NCI-H2107 (cell line): ENCODE measurements around the gene MC2R.

Source experiments
- DNase-seq: peaks from one replicate; lab custom pipeline; 2025; lab: John Stamatoyannopoulos, UW

MC2R gene

DNA sequence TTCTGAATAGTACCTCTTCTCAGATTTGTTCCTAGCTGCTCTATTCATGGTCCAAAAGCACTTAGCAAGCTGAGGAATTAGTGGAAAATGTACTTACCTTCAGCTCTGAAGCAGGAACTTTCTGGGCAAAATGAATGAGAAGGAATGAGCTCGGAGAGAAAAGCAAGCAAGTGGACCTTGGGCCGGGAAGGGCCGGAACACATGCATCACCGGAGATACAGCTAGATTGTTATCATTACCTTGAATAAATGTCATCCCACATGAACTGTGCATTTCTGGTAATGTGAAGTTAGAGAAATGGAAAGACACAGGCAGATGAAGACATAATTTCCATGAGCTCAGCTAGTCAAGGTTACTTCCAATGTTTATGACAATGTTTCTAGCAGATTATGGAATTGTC, at the start of gene MC2R:
Gene MC2R, minus strand, starts transcription at position 146 of the 400 bp plus-strand sequence. CDS start 30,018 bp downstream, outside the sequence.
- no peak for DNase-seq

DNA sequence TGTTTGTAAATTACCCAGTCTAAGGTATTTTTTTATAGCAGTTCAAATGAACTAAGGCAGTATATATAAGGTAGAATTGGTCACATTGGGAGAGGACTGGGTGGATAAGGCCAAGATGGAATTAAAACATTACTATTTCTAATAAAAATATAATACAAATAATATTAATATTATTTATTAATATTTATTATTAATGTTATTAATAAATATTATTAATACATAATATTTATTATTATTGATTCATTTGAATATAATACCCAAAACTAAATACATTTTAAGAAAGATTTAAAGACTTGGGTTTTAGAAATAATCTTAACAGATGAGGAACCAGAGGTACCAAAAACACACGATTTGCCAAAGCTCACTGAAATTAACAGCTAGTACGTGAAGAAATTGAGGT, 30.5 kb upstream of the MC2R start:
- DNase-seq = no peak

DNA sequence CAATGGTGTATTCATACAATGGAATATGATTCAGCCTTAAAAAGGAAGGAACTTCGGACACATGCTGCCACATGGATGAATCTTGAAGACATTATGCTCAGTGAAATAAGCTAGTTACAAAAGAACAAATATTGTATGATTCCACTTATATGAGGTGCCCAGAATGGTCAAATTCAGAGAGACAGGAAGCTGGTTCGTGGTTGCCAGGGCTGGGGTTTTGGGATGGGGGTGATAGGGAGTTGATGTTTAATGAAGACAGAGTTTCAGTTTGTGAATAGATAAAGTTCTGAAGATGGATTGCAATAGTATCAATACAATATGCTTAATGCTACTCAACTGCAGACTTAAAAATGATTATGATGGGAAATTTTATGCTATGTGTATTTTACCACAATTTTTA, 28.0 kb upstream of the MC2R start:
- no peak for DNase-seq

DNA sequence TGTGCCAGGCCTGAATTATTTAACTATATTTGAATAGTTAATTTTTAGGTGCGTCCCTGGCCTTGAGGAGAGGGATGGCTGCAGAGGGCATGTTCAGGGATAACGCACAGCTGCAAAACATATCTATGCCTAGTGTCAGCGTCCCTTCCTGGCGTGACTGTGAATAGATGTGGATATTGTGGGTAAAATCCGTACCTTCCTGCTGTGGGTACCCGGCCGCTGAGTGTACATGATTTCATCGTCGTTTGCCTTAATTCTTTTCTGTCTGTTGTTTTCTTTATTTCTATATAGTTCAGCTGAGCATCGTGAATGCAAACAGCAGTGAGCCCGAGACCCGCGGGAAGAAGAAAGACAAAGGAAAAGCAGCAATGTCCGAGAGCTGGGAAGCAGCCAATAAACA, 25.0 kb upstream of the MC2R start:
- no peak for DNase-seq

DNA sequence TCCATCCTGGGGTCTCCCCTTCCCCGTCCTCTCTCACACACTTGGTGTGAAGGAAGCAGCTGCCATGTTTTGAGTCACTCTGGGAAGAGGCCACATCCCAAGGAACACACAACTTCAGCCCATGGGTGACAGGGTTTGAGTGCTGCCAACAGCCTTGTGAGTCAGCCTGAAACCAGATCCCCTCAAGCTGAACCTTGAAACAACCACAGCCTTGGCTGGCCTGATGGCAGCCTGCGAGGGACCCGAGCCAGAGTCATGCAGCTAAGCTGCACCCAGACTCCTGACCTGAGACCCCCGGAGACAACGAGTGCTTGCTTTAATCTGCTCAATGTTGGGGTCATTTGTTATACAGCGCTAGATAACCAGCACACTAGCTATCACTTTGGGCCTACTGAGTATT, 19.3 kb upstream of the MC2R start:
- no peak for DNase-seq

DNA sequence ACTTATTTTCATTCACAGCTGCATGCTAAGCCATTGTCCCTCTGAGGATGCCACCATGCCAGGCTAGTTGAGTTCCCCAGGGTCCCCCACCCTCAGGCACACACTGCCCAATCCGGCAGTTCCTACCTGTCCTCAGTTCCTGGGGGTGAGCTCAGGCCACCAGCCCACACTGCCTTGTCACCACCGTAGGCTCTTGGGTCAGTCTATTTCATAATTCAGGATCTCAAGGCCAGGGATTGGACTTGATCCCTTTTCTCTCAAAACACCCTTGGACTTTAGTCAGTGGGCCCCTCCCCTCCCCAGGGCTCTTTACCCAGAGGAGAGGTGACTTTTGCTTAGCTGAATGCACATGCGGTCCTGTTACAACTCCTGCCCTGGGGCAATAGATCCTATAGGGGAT, 18.7 kb upstream of the MC2R start:
- DNase-seq = no peak

DNA sequence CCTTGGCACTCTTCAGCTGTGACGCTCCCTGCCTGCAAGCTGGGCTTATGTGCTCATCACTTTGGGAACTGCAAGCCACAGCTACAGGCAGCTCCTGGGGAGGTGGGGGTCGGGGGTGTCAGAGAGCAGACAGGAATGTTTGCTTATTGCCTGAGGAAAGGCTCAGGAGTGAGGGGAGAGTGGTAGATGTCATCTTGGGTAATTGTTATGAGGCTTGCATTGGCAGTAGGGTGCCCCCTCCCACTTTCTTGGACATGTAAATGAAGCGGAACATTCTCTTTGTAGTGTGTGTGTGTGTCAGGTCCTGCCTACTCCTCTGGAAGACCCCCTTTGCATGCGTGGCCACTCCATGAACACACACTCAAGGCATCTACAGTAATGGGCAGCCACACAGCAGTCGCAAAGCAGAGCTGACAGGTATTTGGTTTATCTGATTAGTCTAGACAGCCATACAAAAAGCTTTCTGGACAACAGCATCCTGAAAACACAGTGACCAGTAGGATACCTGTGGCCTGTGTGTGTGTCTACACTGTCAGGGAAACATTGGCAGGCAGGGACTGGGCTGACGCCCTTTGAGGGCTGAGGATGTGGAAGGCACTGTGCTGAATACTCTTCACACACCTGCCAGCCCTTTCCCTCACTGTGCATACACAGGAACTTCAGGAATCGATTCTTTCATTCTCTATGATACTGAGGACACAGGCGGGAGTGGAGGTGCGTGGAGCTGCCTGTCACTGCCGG, 17.1 kb upstream of the MC2R start:
- no peak for DNase-seq

DNA sequence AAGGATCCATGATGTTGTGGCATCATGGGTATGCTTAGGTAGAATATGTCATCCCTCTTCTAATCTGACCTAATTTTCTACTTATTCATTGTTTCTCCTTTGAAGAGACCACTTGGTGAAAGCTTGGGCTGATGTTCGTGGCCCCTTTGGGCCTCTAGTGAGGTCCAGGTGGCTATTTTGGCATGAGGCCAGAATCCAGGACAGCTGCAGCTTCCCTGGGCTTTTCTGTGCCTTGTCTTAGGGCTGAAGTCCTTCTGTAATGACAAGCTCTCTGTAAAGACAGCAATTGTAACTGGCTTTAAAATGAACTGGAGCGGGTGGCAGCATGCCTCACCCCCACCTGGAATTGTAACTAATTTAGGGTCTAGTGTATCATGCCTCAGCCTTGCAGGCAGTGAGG, 15.6 kb upstream of the MC2R start:
- DNase-seq = no peak

DNA sequence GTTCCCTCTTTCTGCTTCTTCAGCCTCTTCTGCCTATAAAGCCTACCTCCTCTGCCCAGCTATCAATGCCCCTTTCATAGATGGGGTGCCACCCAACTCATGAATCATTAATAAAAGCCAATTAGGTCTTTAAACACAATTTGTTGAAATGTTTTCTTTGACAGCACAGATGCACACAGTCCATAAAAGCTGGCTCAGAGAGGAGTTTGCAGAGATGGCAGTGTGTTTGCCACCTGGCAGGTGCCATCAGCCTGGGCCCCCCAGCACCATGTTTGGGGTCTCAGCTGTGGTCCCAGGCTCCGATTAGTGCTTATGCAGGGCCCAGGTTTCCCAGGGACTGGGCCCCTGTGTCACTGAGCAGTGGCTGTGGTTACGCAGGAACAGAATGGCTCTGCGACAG, 7.9 kb upstream of the MC2R start:
- DNase-seq = no peak

DNA sequence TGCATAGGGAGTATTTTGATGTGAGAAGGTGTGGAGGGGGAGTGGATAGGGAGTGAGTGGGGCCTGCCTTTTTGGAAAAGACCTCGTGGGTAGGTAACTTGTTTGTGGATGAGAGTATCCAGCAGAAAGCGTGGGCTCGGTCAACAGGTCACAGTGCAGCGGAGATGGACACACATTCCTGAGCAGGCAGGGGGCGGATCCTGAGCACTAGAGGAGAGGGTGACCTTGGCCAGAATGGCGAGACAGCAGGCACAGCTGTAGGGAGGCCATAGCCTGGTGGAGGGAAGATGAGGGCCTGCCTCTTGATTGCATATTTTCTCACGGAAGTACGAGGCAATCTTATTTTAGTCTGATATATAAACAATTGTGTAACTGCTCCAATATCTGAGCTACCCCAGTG, 3.6 kb upstream of the MC2R start:
- DNase-seq = no peak

DNA sequence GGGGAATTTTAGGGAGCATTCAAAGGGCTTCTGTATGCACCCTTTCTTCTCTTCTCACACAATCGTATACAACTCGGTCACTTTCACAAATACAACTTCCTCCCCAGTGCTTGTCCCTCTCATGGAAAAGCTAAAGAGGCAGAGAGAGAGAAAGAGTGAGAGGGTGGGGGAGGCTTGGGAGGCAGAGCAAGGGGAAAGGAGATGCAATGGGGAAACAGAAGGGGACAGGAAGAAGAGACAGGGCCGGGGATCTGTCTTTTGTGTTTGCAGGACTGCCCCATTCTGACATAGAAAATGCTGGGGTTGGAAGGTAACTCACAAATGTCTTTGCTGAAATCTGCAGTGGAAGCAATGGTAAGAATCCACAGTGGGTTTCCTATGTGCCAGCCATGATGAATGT, 2.1 kb upstream of the MC2R start:
- DNase-seq = no peak

DNA sequence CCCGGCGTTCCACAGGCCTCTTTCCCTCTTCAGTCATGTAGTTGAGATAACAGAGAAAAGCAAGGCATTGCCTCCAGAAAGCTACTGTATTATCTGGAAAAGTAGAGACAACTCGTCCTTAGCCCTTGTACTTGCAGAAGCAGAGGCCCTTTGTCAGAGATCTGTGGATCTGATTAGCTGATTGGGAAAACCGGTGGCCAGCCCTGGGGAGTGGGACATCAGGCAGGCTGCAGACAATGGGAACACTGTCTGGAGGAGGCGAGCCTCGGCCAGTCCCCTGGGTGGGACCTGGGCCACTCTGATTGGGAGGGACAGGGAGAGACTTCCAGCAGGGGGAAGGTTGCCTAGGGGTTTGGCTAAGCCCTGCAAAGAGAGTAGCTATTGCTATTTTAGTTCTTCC, 1.2 kb upstream of the MC2R start:
- no peak for DNase-seq

DNA sequence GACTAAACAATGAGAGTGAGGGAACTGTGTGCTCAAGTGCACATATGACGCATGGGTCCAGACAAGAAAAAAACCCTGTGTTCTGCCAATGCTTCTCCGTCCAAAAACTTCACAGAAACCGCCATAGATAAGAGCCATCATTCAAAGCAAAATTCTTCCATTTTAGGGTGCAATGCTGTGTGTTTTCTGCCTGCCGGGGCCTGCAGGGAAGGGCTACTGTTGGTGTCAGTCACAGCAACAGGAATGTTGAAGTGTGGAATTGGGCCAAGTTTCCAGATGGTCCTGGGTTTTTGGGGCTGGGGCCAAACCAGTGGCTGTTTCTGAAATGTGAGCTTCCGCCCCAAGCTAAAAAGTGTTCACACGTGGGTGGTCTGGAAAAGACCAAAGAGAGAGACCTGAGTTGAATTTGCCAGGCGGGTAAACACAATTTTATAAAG, 677 bp upstream of the MC2R start:
- no peak for DNase-seq

DNA sequence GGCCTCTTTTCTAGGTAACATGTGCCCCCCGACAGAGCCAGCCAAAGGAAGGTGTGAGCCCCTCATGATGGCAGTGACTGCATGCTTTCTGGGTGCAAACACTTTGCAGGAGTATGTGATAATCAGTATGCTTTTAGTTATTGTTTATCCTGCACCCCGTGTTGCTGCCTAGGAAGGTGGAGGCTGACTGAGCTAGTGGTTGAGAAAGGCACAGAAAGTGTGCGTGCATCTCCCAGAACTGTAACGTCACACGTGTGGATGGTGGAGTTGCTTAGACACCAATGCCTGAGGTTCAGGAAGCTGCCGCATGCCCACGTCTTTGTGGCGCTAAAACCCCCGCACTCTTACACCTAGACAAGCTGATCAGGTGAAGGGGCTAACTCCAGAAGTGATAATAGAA, 580 bp downstream of the MC2R start:
- DNase-seq = no peak

DNA sequence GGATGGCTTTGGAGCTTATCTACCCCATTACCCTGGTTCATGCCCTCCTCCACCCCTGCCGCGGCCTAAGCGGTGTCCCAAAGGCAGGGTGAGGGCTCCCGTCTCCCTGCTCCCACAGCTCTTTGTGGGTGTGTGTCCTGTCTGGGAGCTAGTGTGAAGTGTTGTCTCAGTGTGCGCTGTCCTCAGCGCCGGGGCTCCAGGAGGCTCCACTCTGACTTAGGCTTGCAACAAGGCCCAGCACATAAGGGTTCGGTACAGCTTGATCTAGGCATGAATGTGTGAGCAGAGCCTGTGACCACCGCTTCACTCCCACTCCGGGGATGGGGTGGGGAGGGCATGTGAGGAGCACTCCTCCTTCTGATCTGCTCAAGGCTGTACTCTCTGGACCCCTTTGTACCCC, 1.2 kb downstream of the MC2R start:
- DNase-seq = no peak

DNA sequence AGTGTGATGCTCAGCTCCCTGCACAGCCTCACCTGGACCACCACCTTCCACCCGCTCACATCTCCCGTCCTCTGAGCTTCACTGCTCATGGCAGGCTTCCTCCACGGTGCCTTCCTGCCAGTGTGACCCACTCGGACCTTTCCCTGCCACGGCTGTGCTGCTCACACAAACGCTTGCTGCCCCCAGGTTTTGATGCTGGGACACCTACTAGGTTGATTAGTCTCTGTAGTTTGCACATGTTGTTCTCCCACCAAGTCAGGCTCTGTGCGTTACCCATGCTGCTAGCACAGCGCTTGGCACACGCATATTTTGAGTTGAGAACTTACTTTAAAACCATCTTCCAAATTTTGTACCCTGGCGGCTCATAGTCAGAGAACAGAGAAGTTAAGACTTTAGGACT, 2.1 kb downstream of the MC2R start:
- no peak for DNase-seq

DNA sequence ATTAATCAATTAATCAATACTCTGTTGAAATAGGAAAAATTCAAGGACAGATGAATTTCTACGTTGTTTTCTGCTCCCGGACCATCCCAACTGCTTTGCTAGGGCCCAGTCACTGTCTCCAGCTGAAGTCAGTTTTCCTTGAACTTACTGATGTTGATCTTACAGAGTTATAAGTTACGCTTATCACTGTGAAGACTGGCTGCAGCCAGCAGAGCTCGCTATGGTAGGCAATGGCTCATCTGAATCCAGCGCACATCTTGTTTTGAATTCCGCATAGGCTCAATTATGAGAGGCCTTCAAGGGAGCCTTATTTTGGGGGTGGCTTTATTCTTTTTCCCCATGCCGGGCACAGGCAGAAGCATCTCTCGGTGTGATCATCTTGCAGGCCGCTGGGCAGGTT, 2.7 kb downstream of the MC2R start:
- no peak for DNase-seq

DNA sequence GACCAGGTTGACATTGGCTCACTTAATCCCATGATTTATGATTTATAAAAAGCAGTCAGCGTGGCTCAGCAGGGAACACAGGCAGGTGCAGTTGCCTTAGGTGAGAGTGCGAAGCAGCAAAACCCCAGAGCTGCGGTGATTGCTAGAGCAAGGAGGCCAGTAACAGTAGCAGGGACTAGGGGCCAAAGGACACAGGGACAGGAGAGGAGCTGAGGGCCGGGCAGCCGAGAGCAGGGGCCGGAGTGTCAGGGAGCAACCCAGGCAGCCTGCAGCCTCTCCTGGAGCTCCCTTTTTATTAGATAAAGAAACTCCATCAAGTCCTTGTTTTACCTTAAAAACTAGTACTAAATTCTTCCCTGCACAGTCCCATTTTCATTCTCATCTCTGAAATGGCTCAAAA, 4.3 kb downstream of the MC2R start:
- DNase-seq = no peak

DNA sequence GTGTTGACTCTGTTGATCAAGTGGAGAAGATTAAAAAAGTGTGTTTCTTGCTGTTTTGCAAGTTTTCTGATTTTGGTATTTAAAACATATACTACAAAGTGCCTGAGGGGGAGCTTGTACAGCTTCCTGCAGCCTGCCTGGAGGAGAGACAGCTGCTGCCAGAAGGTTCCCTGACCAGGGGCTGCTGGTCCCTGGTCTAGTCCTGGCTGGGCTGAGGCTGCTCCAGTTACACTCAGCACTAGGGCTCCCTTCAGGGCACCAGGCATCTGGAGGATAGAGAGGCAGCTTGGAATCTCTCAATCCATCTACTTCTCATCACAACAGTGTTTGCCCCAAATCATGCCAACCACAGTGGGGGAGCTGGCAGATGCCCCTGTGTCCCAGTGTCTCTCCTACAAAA, 4.8 kb downstream of the MC2R start:
- no peak for DNase-seq

DNA sequence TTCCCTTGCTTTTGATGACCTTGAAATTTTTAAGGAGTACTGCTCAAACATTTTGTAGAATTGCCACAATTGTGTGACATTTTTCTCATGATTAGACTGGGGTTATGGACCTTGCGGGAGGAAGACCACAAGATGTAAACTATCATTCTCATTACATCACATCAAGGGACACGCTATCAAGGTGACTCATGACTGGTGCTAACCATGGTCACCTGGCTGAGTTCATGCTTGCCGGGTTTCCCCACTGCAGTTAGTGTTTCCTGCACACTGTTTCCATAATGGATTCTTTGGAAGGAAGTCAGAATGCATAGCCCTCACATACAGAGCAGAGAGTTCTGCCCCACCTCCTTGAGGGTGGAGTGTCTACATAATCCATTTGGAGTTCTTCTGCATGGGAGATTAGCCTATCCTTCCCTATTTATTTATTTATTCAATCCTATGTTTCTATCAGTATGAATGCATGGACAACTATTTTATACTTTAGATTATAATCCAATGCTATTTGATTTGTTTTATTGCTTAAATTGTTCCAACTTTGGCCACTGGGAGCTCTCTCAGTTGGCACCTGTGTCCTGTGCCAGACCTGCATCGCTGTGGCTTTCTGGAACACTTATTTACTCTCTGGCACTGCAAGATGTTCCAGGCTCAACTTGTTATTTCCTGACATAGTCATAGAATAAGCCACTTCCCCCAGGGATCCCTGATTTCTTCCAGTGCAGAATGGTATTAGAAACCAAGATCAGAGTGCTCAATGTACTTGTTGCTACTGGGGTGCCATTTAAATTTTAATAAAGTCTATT, 6.0 kb downstream of the MC2R start:
- DNase-seq = no peak

DNA sequence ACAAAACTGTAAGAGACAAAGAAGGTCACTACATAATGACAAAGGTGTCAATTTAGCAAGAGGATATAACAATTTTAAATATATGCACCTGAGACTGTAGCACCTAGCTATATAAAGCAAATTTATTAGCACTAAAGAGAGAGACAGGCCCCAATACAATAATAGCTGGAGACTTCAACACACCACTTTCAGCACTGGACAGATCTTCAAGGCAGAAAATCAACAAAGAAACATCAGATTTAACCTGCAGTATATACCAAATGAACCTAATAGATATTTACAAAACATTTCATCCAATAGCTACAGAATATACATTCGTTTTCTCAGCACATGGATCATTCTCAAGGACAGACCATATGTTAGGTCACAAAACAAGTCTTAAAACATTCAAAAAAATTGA, 14.7 kb downstream of the MC2R start:
- DNase-seq = no peak

DNA sequence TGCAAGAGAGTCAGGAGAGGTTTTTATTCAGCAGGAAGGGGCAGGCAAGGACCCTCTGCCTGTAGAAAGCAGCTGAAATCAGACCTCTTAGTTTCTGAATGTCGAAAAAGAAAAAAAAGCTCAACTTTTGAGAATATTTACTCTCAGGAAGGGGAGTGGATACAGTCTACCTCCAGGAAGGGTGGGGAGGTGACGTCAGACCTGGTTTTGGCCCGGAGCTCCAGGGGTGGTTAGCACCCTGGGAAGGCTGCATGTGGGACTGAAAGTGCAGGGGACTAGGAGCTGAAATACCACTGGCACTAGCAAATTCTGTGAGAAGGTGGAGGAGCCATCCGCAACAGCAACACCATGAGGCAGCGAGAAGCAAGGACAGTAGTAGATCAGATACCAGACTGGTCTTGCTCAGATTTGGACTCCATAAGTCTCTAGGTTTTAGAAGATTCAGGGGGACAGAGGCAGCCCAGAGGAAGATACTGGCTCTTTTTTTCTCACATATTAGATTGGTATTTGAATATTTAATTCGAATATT, 19.8 kb downstream of the MC2R start:
- no peak for DNase-seq

DNA sequence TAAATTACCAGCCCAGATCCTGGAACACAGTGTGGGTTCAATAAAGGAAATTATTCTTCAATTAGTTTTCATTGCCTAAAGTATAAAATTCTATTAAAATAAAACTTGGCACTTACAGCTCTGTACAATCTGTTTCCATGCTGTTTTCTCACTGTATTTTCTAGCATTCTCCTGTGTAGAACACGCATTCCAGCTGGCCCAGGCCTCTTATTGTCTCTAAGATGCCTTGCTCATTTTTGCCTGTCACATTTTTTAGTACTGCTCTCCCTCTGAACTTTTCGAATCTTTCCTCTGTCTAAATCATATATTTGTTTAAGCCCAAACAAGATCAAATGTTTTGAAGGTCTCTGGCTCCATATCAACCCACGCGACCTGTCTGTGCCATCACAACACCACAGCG, 20.8 kb downstream of the MC2R start:
- no peak for DNase-seq

DNA sequence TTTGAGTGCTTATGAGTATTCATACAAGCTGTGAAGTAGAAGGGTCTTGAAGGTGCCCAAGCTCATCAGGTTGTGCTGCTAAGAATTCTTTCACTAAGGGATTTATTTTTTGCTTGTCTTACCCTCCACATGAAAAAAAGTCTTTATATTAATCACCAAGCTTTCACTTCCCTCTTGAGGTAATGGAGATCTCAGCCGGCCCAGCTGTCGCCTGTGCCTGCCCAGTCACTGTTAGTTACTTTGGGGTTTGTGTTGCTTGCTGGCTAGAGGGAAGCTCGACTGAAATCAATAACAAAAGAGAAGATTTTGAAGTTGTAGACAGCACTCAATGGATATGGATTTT, 21.9 kb downstream of the MC2R start:
- no peak for DNase-seq
